GM19455 (cell line): Measurements from ENCODE around the gene ADGRB2.

ENCODE experiments used
- ATAC-seq: cut with Tn5 transposase; IDR thresholded peaks from one replicate; pipeline ENCODE4 v1.9.1; 2021; ENCODE audit not compliant: unreplicated experiment

Gene ADGRB2

GRCh38 chr1:31687601-31688000 is 76.5 kb downstream of the ADGRB2 start:
- ATAC-seq, result no peak

GRCh38 chr1:31685795-31686194 is 78.3 kb downstream of the ADGRB2 start:
- no peak for ATAC-seq

- no peak for ATAC-seq
Observed at GRCh38 chr1:31683997-31684396, 80.1 kb downstream of the ADGRB2 start.

GRCh38 chr1:31681415-31681814 is 82.7 kb downstream of the ADGRB2 start:
- no peak for ATAC-seq

GRCh38 chr1:31679676-31680230 is 84.4 kb downstream of the ADGRB2 start:
- no peak for ATAC-seq

GRCh38 chr1:31679091-31679490 is 85.0 kb downstream of the ADGRB2 start:
- no peak for ATAC-seq

GRCh38 chr1:31678681-31679080 is 85.5 kb downstream of the ADGRB2 start:
- no peak for ATAC-seq

- ATAC-seq, result no peak
Observed at GRCh38 chr1:31677949-31678348, 86.2 kb downstream of the ADGRB2 start.

GRCh38 chr1:31677401-31677800 is 86.7 kb downstream of the ADGRB2 start:
- ATAC-seq, result no peak
